Measurements from ENCODE around the gene ZP1. TPM values are rescaled to one million over a fixed set of nuclear protein-coding genes. Genes with fewer than 3 reads are reported as not detected.

Gene ZP1
- total and polyA plus RNA-seq, 2 experiments from 2014 or later: 1.0 to 1.3 TPM

DNA sequence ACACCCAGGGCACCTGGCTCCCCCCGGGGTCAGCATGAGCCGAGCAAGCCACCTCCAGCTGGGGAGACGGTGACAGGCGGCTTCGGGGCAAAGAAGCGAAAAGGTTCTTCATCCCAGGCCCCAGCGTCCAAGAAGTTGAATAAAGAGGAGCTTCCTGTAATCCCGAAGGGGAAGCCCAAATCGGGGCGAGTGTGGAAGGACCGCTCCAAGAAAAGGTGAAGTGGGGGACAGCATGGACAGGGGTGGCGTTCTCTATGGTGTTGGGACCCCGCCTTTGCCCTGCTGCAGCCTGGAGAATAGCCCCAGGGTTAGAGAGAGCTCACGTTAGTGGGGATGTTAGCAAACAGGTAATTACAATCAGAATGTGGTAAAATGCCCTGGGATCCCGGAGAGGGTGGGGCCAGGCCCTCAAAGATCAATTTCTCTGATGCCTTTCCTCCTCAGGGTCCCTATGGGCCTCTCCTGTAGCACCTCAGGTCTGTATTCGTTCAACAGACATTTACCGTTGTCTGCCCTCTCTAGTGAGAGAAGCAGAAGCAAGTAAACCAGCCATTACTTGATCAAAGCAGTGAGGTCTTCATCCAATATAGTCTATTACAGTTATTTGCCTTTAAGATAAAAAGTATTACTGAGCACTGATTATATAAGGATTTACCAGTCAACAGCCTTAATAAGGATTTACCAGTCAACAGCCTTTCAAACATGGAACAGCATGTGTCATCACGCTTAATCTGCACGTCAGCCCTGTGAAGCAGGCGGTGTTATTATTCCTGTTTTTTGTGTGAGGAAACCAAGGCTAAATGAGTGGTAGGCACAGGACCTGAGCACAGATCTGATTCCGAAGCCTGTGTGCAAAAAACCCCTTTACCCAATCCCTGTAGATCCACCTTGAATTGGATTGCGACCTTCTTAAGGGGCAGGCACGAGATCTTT is 24.4 kb upstream of the ZP1 start:
- in situ Hi-C loops (cut with MboI): no loop called here
- Histone ChIP-seq H3K4me2 (ENCODE audit: unreplicated experiment) (peak overlapping the region; percentile 100), H3K27me3 (replicated peaks; ENCODE audit: insufficient read depth) (no peaks in the 10 kb centered on the region), H3K9me3 (ENCODE audit: low read depth) (no peaks in the 10 kb centered on the region), H3K36me3 (ENCODE audit: low read depth) (no peaks in the 10 kb centered on the region), H3K4me3 (peak overlapping the region; percentile 87), H3K4me1 (ENCODE audit: insufficient read depth) (peaks cover 35% of the 10 kb centered on the region), H4K20me1 (ENCODE audit: insufficient read depth) (no peaks in the 10 kb centered on the region), H3K9ac (peak overlapping the region; percentile 88), H2AFZ (peak overlapping the region; percentile 88), H3K79me2 (ENCODE audit: insufficient read depth) (peaks cover 53% of the 10 kb centered on the region), H3F3A (ENCODE audit: insufficient read depth) (peaks cover 6% of the 10 kb centered on the region; the same call in 1 of the 2 replicates), H3K9me2 (ENCODE audit: insufficient read depth) (no peaks in the 10 kb centered on the region), H3K27ac (0 out of 2 replicates have a peak overlapping the region, but pooled peaks have one; percentile 19)
- TF ChIP-seq EZH2phosphoT487 (IDR thresholded peaks at IDR 0.05; ENCODE audit: insufficient read depth, low read depth) (no peak), EZH2 (IDR thresholded peaks at IDR 0.05; ENCODE audit: insufficient read depth, poor library complexity, severe bottlenecking) (no peak)
- 6 to 7% methylated on average over 23 of the region's 23 CpGs for WGBS, 2 experiments (ENCODE audit: low coverage in 1 of 2, low lambda C conversion rate in 2 of 2, missing lambda C conversion rate in 2 of 2)
- DNase-seq: peak; percentile 60

DNA sequence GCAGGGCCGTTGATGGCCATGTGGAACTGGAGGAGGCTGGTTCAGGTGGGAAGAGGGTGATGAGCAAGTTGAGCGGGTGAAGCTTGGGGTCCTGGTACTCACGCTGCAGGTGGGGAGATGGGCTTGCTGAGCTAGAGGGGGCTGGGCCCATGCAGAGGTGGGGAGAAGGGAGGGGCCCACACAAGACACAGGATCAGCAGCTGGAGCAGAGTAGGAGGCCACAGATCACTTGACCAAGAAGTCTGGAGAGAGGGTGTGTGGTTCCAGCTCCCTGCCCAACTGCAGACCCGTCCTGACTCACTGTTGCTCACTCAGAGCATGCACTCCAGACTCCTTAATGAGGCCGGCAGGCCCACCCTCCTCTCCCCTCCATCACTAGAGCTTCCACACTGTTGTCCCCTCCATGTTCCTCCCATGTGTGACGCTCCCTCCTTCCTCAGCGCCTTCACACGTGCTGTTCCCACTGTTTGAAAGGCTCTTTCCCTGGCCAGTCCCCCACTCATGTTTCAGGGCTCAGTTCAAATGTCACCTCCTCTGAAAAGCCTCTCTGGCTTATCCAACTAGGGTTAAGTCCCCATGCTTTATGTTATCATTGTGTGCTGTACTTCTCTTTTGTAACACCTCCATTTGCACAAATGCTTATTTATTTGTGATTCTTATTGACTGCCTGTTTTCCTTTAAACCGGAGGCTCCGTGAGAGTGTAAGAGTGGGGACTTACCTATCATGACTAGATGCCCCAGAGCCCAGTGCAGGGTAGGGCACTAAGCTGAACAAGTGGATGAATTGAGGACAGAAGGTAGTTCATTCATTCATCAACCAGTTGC is 23.1 kb upstream of the ZP1 start:
- 56 to 60% methylated on average over 10 of the region's 10 CpGs for WGBS, 2 experiments (ENCODE audit: low coverage in 1 of 2, low lambda C conversion rate in 2 of 2, missing lambda C conversion rate in 2 of 2)
- peaks cover 35% of the 10 kb centered on the region for H3K4me1 ChIP-seq (ENCODE audit: insufficient read depth)
- no peaks in the 10 kb centered on the region for H3K36me3 ChIP-seq (ENCODE audit: low read depth)
- TF ChIP-seq EZH2phosphoT487 (IDR thresholded peaks at IDR 0.05; ENCODE audit: insufficient read depth, low read depth): no peak
- no peak for TF ChIP-seq EZH2 (IDR thresholded peaks at IDR 0.05; ENCODE audit: insufficient read depth, poor library complexity, severe bottlenecking)
- H3K9ac ChIP-seq: peak overlapping the region; percentile 88
- H3K27me3 ChIP-seq (replicated peaks; ENCODE audit: insufficient read depth): no peaks in the 10 kb centered on the region
- no peak overlapping the region for H2AFZ ChIP-seq
- in situ Hi-C loops (cut with MboI): no loop called here
- H3F3A ChIP-seq (ENCODE audit: insufficient read depth): peaks cover 6% of the 10 kb centered on the region; the same call in 1 of the 2 replicates
- peak overlapping the region; percentile 100 for H3K4me2 ChIP-seq (ENCODE audit: unreplicated experiment)
- peak; percentile 70 for DNase-seq
- H3K9me2 ChIP-seq (ENCODE audit: insufficient read depth): no peaks in the 10 kb centered on the region
- H3K9me3 ChIP-seq (ENCODE audit: low read depth): no peaks in the 10 kb centered on the region
- H4K20me1 ChIP-seq (ENCODE audit: insufficient read depth): no peaks in the 10 kb centered on the region
- peaks cover 53% of the 10 kb centered on the region for H3K79me2 ChIP-seq (ENCODE audit: insufficient read depth)
- H3K27ac ChIP-seq: no peak overlapping the region
- H3K4me3 ChIP-seq: peak overlapping the region; percentile 87

DNA sequence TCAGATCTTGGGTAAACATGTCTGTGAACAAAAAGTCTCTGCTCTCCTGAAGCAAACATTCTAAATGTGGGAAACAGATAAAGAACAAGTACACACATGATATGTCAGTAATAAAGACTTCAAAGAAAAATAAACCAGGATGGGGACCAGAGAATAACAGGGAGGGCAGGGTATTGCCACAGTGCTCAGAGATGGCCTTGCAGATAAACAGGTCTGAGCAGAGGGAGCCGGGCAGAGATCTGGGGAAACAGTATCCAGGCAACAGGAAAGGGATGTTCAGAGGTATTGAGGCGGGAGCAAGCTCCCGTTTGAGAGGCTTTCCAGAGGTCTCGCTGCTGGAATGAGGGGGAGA is 22.5 kb upstream of the ZP1 start:
- H3K9ac ChIP-seq: 0 out of 2 replicates have a peak overlapping the region, but pooled peaks have one; percentile 88
- H3K4me2 ChIP-seq (ENCODE audit: unreplicated experiment): peak overlapping the region; percentile 61
- H3K36me3 ChIP-seq (ENCODE audit: low read depth): no peaks in the 10 kb centered on the region
- 31 to 40% methylated on average over 4 of the region's 4 CpGs for WGBS, 2 experiments (ENCODE audit: low coverage in 1 of 2, low lambda C conversion rate in 2 of 2, missing lambda C conversion rate in 2 of 2)
- no peak overlapping the region for H3K27ac ChIP-seq
- no peak overlapping the region for H2AFZ ChIP-seq
- no peak for DNase-seq
- TF ChIP-seq EZH2 (IDR thresholded peaks at IDR 0.05; ENCODE audit: insufficient read depth, poor library complexity, severe bottlenecking) (no peak), EZH2phosphoT487 (IDR thresholded peaks at IDR 0.05; ENCODE audit: insufficient read depth, low read depth) (no peak)
- H3K79me2 ChIP-seq (ENCODE audit: insufficient read depth): peaks cover 53% of the 10 kb centered on the region
- H3K27me3 ChIP-seq (replicated peaks; ENCODE audit: insufficient read depth): no peaks in the 10 kb centered on the region
- H4K20me1 ChIP-seq (ENCODE audit: insufficient read depth): no peaks in the 10 kb centered on the region
- peaks cover 6% of the 10 kb centered on the region; the same call in 1 of the 2 replicates for H3F3A ChIP-seq (ENCODE audit: insufficient read depth)
- H3K9me3 ChIP-seq (ENCODE audit: low read depth): no peaks in the 10 kb centered on the region
- in situ Hi-C loops (cut with MboI): no loop called here
- H3K4me1 ChIP-seq (ENCODE audit: insufficient read depth): peaks cover 35% of the 10 kb centered on the region
- H3K9me2 ChIP-seq (ENCODE audit: insufficient read depth): no peaks in the 10 kb centered on the region
- H3K4me3 ChIP-seq: peak overlapping the region; percentile 87; the same call in 1 of the 2 replicates

DNA sequence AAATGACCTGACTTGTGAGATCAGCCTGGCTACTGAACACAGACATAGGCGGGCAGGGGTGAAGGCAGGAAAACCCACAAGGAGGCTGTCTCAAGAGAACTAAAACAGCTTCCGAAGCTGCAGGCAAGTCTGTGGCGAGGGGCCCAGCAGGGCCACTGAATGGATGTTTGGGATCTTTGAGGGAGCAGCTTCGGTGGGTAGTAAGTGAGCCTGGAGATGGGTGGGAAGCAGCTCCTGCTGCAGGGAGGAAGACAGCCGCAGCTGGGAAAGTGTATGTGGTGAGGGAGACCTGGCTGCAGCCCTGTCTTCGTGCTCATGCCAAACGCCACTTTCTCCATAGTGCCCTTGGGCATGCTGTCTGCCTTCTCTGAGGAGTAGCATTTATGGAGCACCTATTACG is 22.0 kb upstream of the ZP1 start:
- Histone ChIP-seq H3K4me3 (no peak overlapping the region), H3K27me3 (replicated peaks; ENCODE audit: insufficient read depth) (no peaks in the 10 kb centered on the region), H3K9me3 (ENCODE audit: low read depth) (no peaks in the 10 kb centered on the region), H3K9me2 (ENCODE audit: insufficient read depth) (no peaks in the 10 kb centered on the region), H3K4me1 (ENCODE audit: insufficient read depth) (peaks cover 33% of the 10 kb centered on the region), H2AFZ (no peak overlapping the region), H3K4me2 (ENCODE audit: unreplicated experiment) (no peak overlapping the region), H4K20me1 (ENCODE audit: insufficient read depth) (no peaks in the 10 kb centered on the region), H3K79me2 (ENCODE audit: insufficient read depth) (peaks cover 53% of the 10 kb centered on the region), H3F3A (ENCODE audit: insufficient read depth) (peaks cover 6% of the 10 kb centered on the region; the same call in 1 of the 2 replicates), H3K27ac (no peak overlapping the region), H3K36me3 (ENCODE audit: low read depth) (no peaks in the 10 kb centered on the region), H3K9ac (0 out of 2 replicates have a peak overlapping the region, but pooled peaks have one; percentile 88)
- TF ChIP-seq EZH2 (IDR thresholded peaks at IDR 0.05; ENCODE audit: insufficient read depth, poor library complexity, severe bottlenecking) (no peak), EZH2phosphoT487 (IDR thresholded peaks at IDR 0.05; ENCODE audit: insufficient read depth, low read depth) (no peak)
- no peak for DNase-seq
- in situ Hi-C loops (cut with MboI): no loop called here
- 82 to 83% methylated on average over 8 of the region's 8 CpGs for WGBS, 2 experiments (ENCODE audit: low coverage in 1 of 2, low lambda C conversion rate in 2 of 2, missing lambda C conversion rate in 2 of 2)

All from GM23248 (cell line).